ENCODE results near the gene RSPH10B2.
"Not testable (repeated sequence)": the region's sequence is repeated elsewhere in the genome, so short reads cannot be mapped to it uniquely, and the experiment has no call there.

Gene RSPH10B2

GRCh38 chr7:6753964-6754363, at the start of gene RSPH10B2:
TSS of gene RSPH10B2 (plus strand) at chr7:6754103. CDS start at chr7:6757678, 3,575 bp downstream.
- not testable (repeated sequence) for DNase-seq

- peak in 4 of 14 donors; percentile 20 to 57 (median 33) for DNase-seq
These were observed 47.8 kb upstream of the RSPH10B2 start for GRCh38 chr7:6705959-6706665.

DNA sequence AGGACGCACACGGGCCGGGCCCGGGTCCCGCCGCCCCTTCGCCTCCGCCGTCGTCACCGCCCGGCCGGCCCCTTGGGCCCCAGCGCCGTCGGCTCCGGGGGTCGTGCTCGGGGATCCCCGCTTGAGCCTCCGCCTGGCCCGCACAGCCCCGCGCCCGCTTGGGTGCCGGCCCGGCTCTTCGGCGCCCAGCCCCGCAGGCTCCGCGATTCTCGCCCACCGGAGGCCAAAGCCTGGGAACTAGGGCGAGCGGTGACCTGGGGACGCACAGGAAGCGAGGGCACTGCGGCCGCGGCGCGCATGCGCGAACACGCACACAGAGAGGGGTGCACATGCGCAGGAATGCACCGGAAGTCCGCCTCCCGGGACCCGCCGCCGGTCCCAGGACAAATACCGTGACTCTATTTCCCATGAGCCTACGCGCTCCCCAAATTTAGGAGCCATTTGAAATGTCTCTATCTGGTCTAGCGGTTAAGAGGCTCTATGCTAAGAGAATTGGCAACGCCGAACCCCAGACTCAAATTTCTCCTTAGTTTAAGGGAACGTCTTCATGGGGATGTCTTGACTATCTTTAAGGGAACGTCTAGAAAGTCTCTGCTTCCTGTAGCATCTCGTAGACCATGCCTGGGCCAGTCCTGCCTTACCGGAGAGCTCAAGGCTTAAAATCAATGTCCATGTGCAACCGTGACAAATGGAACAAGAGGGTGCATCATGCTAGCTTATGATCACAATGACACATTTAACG, 47.1 kb upstream of the RSPH10B2 start, which contains the start of gene ZNF12:
Gene ZNF12, minus strand, starts transcription at position 282 of the 742 bp plus-strand sequence. CDS start 1,774 bp downstream, outside the sequence.
- peak; percentile 60 to 97 (median 92) for DNase-seq

DNA sequence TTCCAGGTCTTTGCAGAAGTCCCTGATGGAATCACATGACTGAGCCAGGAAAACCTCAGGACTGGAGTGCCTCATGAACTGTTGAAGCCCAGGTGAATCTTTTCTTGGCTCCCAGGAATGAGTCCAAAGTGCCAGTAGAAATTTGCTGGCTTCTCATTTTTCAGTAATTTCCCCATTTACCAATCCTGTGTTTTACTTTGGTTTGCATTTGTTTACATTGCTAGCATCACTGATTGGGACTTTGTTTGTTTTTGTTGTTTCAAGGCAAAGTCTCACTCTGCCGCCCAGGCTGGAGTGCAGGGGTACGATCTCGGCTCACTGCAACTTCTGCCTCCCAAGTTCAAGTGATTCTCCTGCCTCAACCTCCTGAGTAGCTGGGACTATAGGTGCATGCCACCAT, 45.6 kb upstream of the RSPH10B2 start:
- no peak for DNase-seq

- no peak for DNase-seq
These were observed 44.1 kb upstream of the RSPH10B2 start for GRCh38 chr7:6709808-6710207.

DNA sequence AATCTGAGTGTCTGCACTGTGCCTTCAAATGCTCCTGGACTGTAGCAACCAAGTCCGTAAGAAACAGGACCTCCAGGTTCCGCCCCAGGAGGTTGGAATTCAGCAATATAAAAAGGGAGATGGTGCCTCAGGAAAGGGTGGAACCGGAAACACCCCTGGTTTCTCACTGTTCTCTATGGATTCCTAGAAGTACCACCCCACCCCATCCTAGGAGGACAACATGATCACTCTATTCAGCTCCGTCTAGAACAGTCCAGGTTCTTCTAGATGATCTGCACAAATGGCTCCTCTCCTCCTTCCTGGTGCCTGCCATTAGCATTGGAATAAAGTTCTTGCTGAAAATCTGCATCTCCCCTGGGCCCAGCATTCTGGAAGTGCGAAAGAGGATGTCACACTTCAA, 39.5 kb upstream of the RSPH10B2 start:
- DNase-seq: no peak

GRCh38 chr7:6715898-6716297, 38.0 kb upstream of the RSPH10B2 start:
- not testable (repeated sequence) for DNase-seq

GRCh38 chr7:6718124-6718523, 35.8 kb upstream of the RSPH10B2 start:
- no peak for DNase-seq

- DNase-seq: not testable (repeated sequence)
These were observed 29.6 kb upstream of the RSPH10B2 start for GRCh38 chr7:6724351-6724750.

- DNase-seq: peak in 4 of 14 donors; percentile 1 to 19 (median 14)
These were observed 28.9 kb upstream of the RSPH10B2 start for GRCh38 chr7:6725003-6725402.

- not testable (repeated sequence) for DNase-seq
These were observed 27.6 kb upstream of the RSPH10B2 start for GRCh38 chr7:6726341-6726740.

- DNase-seq: no peak
These were observed 26.2 kb upstream of the RSPH10B2 start for GRCh38 chr7:6727663-6728062.

- DNase-seq: not testable (repeated sequence)
These were observed 24.9 kb upstream of the RSPH10B2 start for GRCh38 chr7:6728893-6729491.

DNA sequence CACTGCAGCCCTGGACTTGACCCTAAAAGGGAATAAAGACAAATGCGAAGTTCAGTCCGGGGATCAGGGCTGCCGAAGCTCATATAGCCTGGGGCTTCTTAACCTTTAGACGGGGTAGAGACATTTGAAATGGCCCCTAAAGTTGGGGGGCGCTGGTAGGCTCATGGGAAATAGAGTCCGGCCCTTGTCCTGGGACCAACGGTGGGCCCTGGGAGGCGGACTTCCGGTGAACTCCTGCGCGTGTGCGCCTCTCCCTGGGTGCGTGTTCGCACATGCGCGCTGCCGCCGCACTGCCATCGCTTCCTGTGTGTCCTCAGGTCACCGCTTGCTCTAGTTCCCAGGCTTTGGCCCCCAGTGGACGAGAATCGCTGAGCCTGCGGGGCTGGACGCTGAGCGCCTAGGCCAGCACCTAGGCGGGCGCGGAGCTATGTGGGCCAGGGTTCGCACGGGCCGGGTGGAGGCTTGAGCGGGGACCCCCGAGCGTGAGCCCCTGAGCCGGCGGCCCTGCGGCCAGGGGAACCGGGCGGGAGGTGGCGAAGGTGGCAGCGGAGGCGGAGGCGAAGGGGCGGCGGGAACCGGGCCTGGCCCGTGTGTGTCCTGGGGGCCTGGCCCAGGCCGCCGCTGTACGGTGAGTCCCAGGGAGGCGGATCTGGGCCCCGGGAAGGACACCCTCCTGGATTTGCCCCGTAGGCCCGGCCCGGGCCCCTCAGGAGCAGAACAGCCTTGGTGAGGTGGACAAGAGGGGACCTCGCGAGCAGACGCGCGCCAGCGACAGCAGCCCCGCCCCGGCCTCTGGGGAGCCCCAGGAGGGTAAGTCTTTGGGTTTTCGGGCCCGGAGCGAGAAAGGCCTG, 24.2 kb upstream of the RSPH10B2 start:
- DNase-seq: peak; percentile 66 to 97 (median 93)

DNA sequence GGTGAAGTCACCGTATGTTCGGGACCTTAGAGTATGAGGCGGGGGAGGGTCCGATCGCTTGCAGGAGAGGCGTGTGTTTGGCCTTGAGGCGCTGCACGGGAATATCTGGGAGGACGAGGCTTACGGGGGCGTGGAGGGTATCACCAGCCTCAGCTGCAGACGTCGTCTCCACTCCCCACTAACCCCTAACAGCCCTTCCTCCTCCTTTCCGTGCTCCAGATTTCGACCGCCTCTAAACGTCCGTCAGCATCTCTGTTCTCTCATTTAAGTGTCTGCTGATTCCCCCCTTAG, 23.6 kb upstream of the RSPH10B2 start:
- no peak for DNase-seq

DNA sequence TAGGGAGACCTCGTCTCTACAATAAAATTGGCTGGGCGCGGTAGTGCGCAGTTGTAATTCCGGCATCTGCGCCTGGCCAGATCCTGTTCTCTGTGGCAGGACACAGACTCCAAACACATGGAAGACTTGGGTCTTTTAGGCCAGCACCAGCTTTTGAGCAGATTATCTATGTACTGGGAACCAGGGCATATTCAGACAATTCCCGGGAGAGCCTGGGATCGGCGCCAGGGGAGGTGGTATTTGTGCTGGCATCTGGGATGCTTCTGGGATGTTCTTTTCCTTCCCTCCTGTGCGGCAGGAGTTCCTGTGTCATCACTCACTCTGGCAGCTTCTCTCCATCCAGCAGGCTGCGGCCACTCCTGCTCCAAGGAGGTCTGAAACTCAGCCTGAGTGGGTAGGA, 15.5 kb upstream of the RSPH10B2 start:
- DNase-seq: not testable (repeated sequence)

DNA sequence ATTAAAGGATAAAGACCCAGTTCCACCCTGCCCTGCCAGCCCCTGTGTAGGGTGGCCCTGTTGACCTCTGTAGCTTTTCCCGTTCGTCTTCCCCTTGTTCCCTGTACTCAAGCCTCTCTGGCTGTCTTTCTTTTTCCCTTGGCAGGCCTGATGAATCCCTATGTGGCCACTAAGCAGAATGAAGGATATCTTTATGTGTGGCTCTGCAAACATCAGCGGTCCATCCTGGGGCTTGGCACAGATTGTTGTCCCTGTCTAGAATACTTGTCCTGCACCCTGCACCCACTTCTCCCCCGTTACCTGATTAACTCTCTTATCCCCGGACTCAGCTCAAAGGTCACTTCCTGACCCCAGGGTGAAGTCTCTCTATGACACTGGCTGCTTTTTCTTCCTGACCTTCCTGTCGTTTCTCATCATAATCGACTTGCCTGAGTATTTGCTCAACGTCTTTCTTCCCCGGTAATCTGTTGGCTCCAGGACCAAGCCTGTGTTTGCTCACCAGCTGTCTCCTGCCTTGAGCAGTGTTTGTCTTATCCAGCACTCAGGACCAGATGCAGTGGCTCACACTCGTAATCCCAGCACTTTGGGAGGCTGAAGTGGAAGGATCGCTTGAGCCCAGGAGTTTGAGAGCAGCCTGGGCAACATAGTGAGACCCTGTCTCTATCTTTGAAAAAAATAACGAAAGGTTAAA, 9.3 kb upstream of the RSPH10B2 start:
- not testable (repeated sequence) for DNase-seq

GRCh38 chr7:6749335-6749734, 4.6 kb upstream of the RSPH10B2 start:
- DNase-seq: not testable (repeated sequence)

- DNase-seq: not testable (repeated sequence)
These were observed 3.7 kb upstream of the RSPH10B2 start for GRCh38 chr7:6750173-6750572.

DNA sequence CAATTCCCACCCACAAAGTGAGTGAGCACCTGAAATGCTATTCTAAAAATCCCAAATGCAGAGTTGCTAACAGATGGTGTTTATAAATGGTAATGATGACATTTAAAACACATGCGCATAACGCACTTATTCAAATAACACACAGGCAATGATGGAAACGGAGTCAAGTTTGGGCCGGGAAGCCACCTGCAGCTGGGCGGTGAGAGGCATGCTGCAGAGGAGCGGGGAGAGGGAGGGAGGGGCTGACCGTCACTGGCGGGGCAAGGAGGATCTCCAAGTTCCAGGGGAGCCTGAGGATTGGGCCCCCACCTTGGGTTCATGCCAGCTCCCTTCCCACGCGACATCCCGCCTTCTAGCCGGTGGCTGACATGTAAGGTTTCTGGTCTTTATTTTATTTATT, 7.3 kb downstream of the RSPH10B2 start:
- not testable (repeated sequence) for DNase-seq

GRCh38 chr7:6781581-6781980, 27.7 kb downstream of the RSPH10B2 start:
- not testable (repeated sequence) for DNase-seq

- not testable (repeated sequence) for DNase-seq
These were observed 35.5 kb downstream of the RSPH10B2 start for GRCh38 chr7:6789353-6789752.

All from C1 segment of cervical spinal cord (tissue), 14 donors.